Measurements from ENCODE around the gene LTA. TPM values are rescaled to one million over a fixed set of nuclear protein-coding genes. Genes with fewer than 3 reads are reported as not detected.

Gene LTA
- polyA plus RNA-seq, 3 donors: 0.26 to 0.28 TPM; not detected in 1

DNA sequence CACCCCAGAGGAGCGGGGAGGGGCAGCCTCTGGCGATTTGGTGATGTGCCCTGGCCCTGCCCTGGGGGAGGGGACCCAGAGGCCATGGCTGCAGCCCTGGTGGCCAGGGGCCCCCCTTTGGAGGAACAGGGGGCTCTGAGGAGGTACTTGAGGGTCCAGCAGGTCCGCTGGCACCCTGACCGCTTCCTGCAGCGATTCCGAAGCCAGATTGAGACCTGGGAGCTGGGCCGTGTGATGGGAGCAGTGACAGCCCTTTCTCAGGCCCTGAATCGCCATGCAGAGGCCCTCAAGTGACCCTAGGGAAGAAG lies 13.8 kb upstream of the LTA start:
- Mint-ChIP-seq H3K36me3 (peaks cover 15 to 31% of the 10 kb centered on the region in 2 donors), H3K9me3 (no peaks in the 10 kb centered on the region), H3K27ac (peak overlapping the region; percentile 91 to 98 (median 94)), H3K27me3 (ENCODE audit: low read depth in 3 of 3) (peaks cover 0 to 2% (median 0%) of the 10 kb centered on the region in 3 donors), H3K4me3 (peak overlapping the region; percentile 79 to 81), H3K4me1 (peaks cover 73% of the 10 kb centered on the region)
- Histone ChIP-seq H3K4me3 (replicated peaks in 1 of 3; ENCODE audit: low read depth in 2 of 3, low read length in 3 of 3) (peak overlapping the region in 2 of 3 experiments; percentile 12 to 66), H3K27me3 (ENCODE audit: control insufficient read depth in 2 of 2, insufficient read depth in 2 of 2, low read length in 2 of 2) (no peaks in the 10 kb centered on the region), H4K20me1 (ENCODE audit: insufficient read depth, low read length) (no peaks in the 10 kb centered on the region), H3K9me3 (replicated peaks in 1 of 2; ENCODE audit: control insufficient read depth in 1 of 2, insufficient read depth in 1 of 2, low read length in 2 of 2) (no peaks in the 10 kb centered on the region), H3K4me2 (replicated peaks; ENCODE audit: extremely low read depth, low read length, poor library complexity, severe bottlenecking) (peak overlapping the region; percentile 78), H3K4me1 (ENCODE audit: control insufficient read depth in 1 of 2, insufficient read depth in 2 of 2, low read length in 2 of 2) (peaks cover 76% of the 10 kb centered on the region in 2 donors), H3K36me3 (replicated peaks in 1 of 2; ENCODE audit: control insufficient read depth in 1 of 2, insufficient read depth in 2 of 2, low read length in 2 of 2) (no peaks in the 10 kb centered on the region), H3K79me2 (ENCODE audit: insufficient read depth, low read length) (peaks cover 17% of the 10 kb centered on the region), H3K9ac (ENCODE audit: insufficient read depth, low read length, poor library complexity, severe bottlenecking) (peak overlapping the region; percentile 75), H2AFZ (ENCODE audit: insufficient read depth, low read depth, low read length, poor library complexity, severe bottlenecking) (peak overlapping the region; percentile 29), H3K27ac (ENCODE audit: low read depth in 1 of 2, low read length in 2 of 2) (peak overlapping the region; percentile 96 to 98)
- intact Hi-C loops (cut with micrococcal nuclease): loop anchor here in 1 of 2 donors (2.0 kb wide), 1 partner anchor 29 kb away; the partner anchor contains the start of gene LST1
- DNase-seq: no peak
- WGBS (ENCODE audit: insufficient coverage): 67% methylated on average over 7 of the region's 8 CpGs
- TF ChIP-seq, protein P1, sequence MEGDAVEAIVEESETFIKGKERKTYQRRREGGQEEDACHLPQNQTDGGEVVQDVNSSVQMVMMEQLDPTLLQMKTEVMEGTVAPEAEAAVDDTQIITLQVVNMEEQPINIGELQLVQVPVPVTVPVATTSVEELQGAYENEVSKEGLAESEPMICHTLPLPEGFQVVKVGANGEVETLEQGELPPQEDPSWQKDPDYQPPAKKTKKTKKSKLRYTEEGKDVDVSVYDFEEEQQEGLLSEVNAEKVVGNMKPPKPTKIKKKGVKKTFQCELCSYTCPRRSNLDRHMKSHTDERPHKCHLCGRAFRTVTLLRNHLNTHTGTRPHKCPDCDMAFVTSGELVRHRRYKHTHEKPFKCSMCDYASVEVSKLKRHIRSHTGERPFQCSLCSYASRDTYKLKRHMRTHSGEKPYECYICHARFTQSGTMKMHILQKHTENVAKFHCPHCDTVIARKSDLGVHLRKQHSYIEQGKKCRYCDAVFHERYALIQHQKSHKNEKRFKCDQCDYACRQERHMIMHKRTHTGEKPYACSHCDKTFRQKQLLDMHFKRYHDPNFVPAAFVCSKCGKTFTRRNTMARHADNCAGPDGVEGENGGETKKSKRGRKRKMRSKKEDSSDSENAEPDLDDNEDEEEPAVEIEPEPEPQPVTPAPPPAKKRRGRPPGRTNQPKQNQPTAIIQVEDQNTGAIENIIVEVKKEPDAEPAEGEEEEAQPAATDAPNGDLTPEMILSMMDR (IDR thresholded peaks at IDR 0.05): no peak

DNA sequence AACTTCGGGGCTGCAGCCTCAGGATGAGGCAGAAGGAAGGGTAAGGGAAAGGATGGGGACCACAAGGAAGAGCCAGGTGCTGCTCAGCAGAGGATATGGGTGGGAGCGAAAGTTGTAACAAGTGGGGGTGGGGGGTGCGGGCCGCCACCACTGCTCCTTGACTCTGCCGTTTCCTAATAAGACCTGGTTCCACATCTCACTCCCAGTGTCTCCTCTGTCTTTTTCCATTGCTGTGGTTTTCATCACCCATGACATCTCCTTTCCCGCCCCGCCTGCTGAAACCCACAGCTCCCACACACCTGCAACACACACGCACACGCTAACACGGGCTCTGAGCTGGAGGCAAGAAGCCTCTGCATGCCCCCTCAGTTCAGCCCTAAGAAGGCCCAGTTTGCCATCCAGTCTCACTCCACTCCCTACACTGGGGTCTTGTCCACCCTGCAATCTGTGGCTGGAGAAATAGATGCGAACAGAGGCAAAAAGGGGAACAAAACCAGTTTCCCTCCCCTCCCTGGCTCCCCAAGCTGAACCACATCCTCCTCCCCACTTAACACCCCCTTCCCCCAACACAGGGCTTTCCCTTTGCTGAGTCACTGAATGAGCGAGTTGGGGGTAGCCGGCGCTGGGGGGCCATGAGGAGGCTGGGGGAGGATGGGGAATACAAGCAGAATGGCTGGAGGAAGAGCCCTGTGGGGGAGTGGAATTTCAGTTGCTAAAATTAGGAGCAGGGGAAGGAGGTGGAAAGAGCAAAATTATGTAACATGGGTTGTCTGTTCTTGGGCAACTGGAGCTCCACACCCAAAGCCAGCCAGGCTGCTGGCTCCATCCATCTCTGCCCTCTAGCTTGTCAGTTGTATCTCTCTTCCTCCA lies 13.2 kb upstream of the LTA start:
- Mint-ChIP-seq H3K27me3 (ENCODE audit: low read depth in 3 of 3) (peaks cover 0 to 2% (median 0%) of the 10 kb centered on the region in 3 donors), H3K4me3 (peak overlapping the region; percentile 79 to 81), H3K36me3 (peaks cover 17 to 31% of the 10 kb centered on the region in 2 donors), H3K9me3 (no peaks in the 10 kb centered on the region), H3K27ac (peak overlapping the region; percentile 91 to 98 (median 94)), H3K4me1 (peaks cover 78% of the 10 kb centered on the region)
- Histone ChIP-seq H3K79me2 (ENCODE audit: insufficient read depth, low read length) (peaks cover 15% of the 10 kb centered on the region), H3K4me1 (ENCODE audit: control insufficient read depth in 1 of 2, insufficient read depth in 2 of 2, low read length in 2 of 2) (peaks cover 81 to 82% of the 10 kb centered on the region in 2 donors), H3K27ac (ENCODE audit: low read depth in 1 of 2, low read length in 2 of 2) (peak overlapping the region; percentile 96 to 98), H4K20me1 (ENCODE audit: insufficient read depth, low read length) (no peaks in the 10 kb centered on the region), H3K9me3 (replicated peaks in 1 of 2; ENCODE audit: control insufficient read depth in 1 of 2, insufficient read depth in 1 of 2, low read length in 2 of 2) (no peaks in the 10 kb centered on the region), H2AFZ (ENCODE audit: insufficient read depth, low read depth, low read length, poor library complexity, severe bottlenecking) (peak overlapping the region; percentile 29), H3K9ac (ENCODE audit: insufficient read depth, low read length, poor library complexity, severe bottlenecking) (peak overlapping the region; percentile 75), H3K27me3 (ENCODE audit: control insufficient read depth in 2 of 2, insufficient read depth in 2 of 2, low read length in 2 of 2) (no peaks in the 10 kb centered on the region), H3K4me3 (replicated peaks in 1 of 3; ENCODE audit: low read depth in 2 of 3, low read length in 3 of 3) (peak overlapping the region; percentile 3 to 66 (median 13)), H3K4me2 (replicated peaks; ENCODE audit: extremely low read depth, low read length, poor library complexity, severe bottlenecking) (peak overlapping the region; percentile 78), H3K36me3 (replicated peaks in 1 of 2; ENCODE audit: control insufficient read depth in 1 of 2, insufficient read depth in 2 of 2, low read length in 2 of 2) (no peaks in the 10 kb centered on the region)
- 0% methylated on average over 9 of the region's 14 CpGs for WGBS (ENCODE audit: insufficient coverage)
- DNase-seq: peak; percentile 89 to 98 (median 94)
- TF ChIP-seq, protein P1 (IDR thresholded peaks at IDR 0.05): no peak
- intact Hi-C loops (cut with micrococcal nuclease): loop anchor here in 1 of 2 donors (2.0 kb wide), 1 partner anchor 28 kb away; the partner anchor contains the start of gene LST1
